GM10266 (cell line): ENCODE results near the gene BPTF.
"Not testable (repeated sequence)": the region's sequence is repeated elsewhere in the genome, so short reads cannot be mapped to it uniquely, and the experiment has no call there.

Source experiments
- DNase-seq: peaks from one replicate; pipeline ENCODE4 v3.0.0; 2012; ENCODE audit errors: extremely low spot score
- CTCF ChIP-seq: IDR thresholded peaks from 2 replicates; pipeline ENCODE4 v1.5.1; 2012; ENCODE audit warnings: mild to moderate bottlenecking, low read depth; ENCODE audit not compliant: control insufficient read depth, insufficient read depth; ENCODE audit errors: missing control alignments

Gene BPTF

GRCh38 chr17:67920212-67920611 lies 94.9 kb downstream of the BPTF start:
- no peak for DNase-seq
- TF ChIP-seq CTCF, result no peak

- no peak for TF ChIP-seq CTCF
Observed at GRCh38 chr17:67922503-67922902, 97.2 kb downstream of the BPTF start.

GRCh38 chr17:67928842-67929241 lies 103.5 kb downstream of the BPTF start:
- DNase-seq, result not testable (repeated sequence)

More at GRCh38 chr17:67922503-67922902, 97.2 kb downstream of the BPTF start:
- DNase-seq, result no peak

GRCh38 chr17:67931227-67931626 lies 105.9 kb downstream of the BPTF start:
- TF ChIP-seq CTCF, result no peak
- no peak for DNase-seq

GRCh38 chr17:67942810-67943209 lies 117.5 kb downstream of the BPTF start:
- DNase-seq, result no peak
- TF ChIP-seq CTCF, result peak; percentile 27

- no peak for DNase-seq
- TF ChIP-seq CTCF, result no peak
Observed at GRCh38 chr17:67944035-67944434, 118.7 kb downstream of the BPTF start.

- DNase-seq, result no peak
- TF ChIP-seq CTCF, result no peak
Observed at GRCh38 chr17:67946513-67946912, 121.2 kb downstream of the BPTF start.

- no peak for TF ChIP-seq CTCF
- no peak for DNase-seq
Observed at GRCh38 chr17:67947325-67947813, 122.1 kb downstream of the BPTF start.
